ENCODE results near the gene ZNF648.

The ZNF648 gene

DNA sequence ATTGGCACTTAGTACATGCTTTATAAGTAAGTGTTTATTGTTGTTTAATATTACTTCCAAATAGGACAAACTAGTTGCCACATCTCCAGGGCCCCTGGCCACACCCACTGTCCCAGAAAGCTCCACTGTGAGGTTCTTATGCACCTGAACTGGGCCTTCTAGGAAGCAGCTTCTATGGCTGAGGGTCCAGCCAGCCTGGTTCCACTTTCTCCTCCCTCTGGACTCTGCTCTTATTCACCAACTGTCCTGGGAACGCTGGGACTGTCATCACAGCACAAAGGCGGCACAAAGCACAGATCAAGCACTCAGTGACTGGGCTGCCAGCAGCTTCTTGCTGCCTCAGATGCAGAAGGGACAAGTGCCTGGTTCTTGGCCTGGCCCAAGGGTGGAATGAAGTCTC is 29.6 kb upstream of the ZNF648 start:
- no peaks in the 10 kb centered on the region for H3K27me3 ChIP-seq (replicated peaks)
- no peaks in the 10 kb centered on the region for H3K36me3 ChIP-seq (replicated peaks)
- no peak overlapping the region for H3K27ac ChIP-seq
- no peak for DNase-seq
- in situ Hi-C loops (cut with HindIII; ENCODE audit: low pct_ligation_motif_present, low sequenced_read_pairs) = no loop called here
- no peak for TF ChIP-seq CTCF (IDR thresholded peaks at IDR 0.05; ENCODE audit: low read depth, low read length, missing control alignments)
- H3K4me3 ChIP-seq (ENCODE audit: low read depth, low read length) = no peak overlapping the region

GRCh38 chr1:182087719-182088350 is 26.3 kb upstream of the ZNF648 start:
- in situ Hi-C loops (cut with HindIII; ENCODE audit: low pct_ligation_motif_present, low sequenced_read_pairs) = no loop called here
- H3K36me3 ChIP-seq (replicated peaks) = no peaks in the 10 kb centered on the region
- H3K27me3 ChIP-seq (replicated peaks) = no peaks in the 10 kb centered on the region
- no peak overlapping the region for H3K4me3 ChIP-seq (ENCODE audit: low read depth, low read length)
- no peak for TF ChIP-seq CTCF (IDR thresholded peaks at IDR 0.05; ENCODE audit: low read depth, low read length, missing control alignments)
- DNase-seq = no peak
- no peak overlapping the region for H3K27ac ChIP-seq

DNA sequence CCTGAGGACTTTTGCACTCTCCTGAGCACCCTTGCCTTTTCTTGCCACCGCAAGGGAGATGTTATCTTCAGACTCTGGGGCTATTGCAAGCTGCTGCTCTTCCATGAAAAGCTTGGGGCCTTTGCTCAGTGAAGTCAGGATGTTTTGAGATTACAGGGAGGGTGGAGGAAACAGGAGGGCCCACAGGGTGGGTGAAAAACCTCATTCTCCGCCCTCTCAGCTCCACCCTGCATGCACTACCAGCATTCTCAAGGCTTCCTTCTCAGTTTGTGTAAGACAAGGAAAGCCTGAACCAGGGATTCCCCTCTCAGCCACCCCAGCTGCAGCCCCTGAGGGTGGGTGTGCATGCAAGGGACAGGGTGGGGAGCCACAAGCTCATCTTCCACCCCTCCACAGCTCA is 25.8 kb upstream of the ZNF648 start:
- Histone ChIP-seq H3K27ac (no peak overlapping the region), H3K4me3 (ENCODE audit: low read depth, low read length) (no peak overlapping the region), H3K36me3 (replicated peaks) (no peaks in the 10 kb centered on the region), H3K27me3 (replicated peaks) (no peaks in the 10 kb centered on the region)
- in situ Hi-C loops (cut with HindIII; ENCODE audit: low pct_ligation_motif_present, low sequenced_read_pairs) = no loop called here
- DNase-seq = no peak
- no peak for TF ChIP-seq CTCF (IDR thresholded peaks at IDR 0.05; ENCODE audit: low read depth, low read length, missing control alignments)

GRCh38 chr1:182086620-182087019 is 25.1 kb upstream of the ZNF648 start:
- DNase-seq = no peak
- no peak overlapping the region for H3K27ac ChIP-seq
- in situ Hi-C loops (cut with HindIII; ENCODE audit: low pct_ligation_motif_present, low sequenced_read_pairs) = no loop called here
- TF ChIP-seq CTCF (IDR thresholded peaks at IDR 0.05; ENCODE audit: low read depth, low read length, missing control alignments) = no peak
- H3K36me3 ChIP-seq (replicated peaks) = no peaks in the 10 kb centered on the region
- H3K27me3 ChIP-seq (replicated peaks) = no peaks in the 10 kb centered on the region
- H3K4me3 ChIP-seq (ENCODE audit: low read depth, low read length) = no peak overlapping the region

- Histone ChIP-seq H3K27me3 (replicated peaks) (no peaks in the 10 kb centered on the region), H3K36me3 (replicated peaks) (no peaks in the 10 kb centered on the region), H3K27ac (no peak overlapping the region), H3K4me3 (ENCODE audit: low read depth, low read length) (no peak overlapping the region)
- DNase-seq = no peak
- in situ Hi-C loops (cut with HindIII; ENCODE audit: low pct_ligation_motif_present, low sequenced_read_pairs) = no loop called here
- no peak for TF ChIP-seq CTCF (IDR thresholded peaks at IDR 0.05; ENCODE audit: low read depth, low read length, missing control alignments)
Observed at GRCh38 chr1:182086136-182086535, 24.6 kb upstream of the ZNF648 start.

- H3K27me3 ChIP-seq (replicated peaks) = no peaks in the 10 kb centered on the region
- H3K36me3 ChIP-seq (replicated peaks) = no peaks in the 10 kb centered on the region
- in situ Hi-C loops (cut with HindIII; ENCODE audit: low pct_ligation_motif_present, low sequenced_read_pairs) = no loop called here
- no peak for TF ChIP-seq CTCF (IDR thresholded peaks at IDR 0.05; ENCODE audit: low read depth, low read length, missing control alignments)
- no peak overlapping the region for H3K4me3 ChIP-seq (ENCODE audit: low read depth, low read length)
- H3K27ac ChIP-seq = no peak overlapping the region
- DNase-seq = no peak
Observed at GRCh38 chr1:182085726-182086125, 24.2 kb upstream of the ZNF648 start.

Data from brain microvascular endothelial cell (primary cell).